ENCODE results near the gene SUMO3.

Gene SUMO3

DNA sequence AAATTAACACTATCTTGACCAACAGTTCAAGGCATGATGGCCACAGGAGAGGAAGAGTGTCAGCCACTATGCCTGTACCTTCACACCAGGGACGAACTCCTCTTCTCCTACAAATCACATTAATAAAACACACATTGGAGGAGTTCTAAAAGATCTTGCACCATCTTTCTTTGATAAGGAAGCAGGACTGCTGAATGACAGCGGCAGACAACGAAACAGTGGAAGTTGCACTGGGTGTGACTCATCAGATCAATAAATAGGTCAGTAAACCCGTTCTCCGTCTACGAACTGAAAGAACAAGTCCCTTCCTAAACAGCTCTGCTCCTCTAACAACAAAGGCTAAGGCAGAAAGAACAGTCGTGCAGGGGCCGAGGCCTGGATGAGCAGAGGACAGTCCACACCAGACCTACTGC is 39.4 kb downstream of the SUMO3 start:
- DNase-seq (ENCODE audit: low spot score) = no peak

DNA sequence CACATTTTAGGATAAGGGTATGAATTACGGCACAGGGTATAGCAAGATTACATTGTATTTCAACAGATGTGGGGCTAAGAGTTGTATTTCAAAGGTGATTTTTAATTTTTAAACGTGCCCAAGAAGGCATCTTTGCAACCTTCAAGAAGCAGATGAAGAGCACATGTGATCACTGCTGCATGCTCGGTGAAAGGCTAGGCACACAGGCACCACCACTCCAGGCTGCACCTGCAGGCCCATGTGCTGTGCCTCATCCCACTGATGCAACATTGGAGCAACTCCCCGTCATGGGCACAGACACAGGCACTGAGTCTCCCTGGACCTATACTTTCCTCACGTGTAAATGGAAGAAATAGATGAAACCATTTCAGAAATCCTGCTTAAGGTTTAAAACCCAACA is 39.8 kb downstream of the SUMO3 start:
- no peak for DNase-seq (ENCODE audit: low spot score)

DNA sequence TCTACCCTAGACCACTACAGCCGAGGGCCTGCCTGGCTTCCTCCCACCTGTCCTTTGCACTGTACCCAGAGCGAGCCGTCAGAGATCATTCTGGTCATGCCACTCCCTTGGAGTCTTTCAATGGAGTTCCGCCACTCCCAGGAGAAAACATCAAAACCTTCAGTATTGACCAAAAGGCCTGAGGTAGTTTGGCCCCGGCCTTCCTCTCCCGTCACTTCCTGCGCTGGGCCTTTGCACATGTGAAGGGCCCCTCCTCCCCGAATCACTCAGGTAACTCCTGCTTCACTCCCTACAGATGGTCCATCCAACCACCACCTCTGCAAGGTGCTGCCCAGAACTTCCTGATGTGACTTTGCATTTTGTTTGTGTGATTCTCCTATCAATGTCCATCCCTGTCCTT is 42.9 kb downstream of the SUMO3 start:
- DNase-seq (ENCODE audit: low spot score) = no peak

DNA sequence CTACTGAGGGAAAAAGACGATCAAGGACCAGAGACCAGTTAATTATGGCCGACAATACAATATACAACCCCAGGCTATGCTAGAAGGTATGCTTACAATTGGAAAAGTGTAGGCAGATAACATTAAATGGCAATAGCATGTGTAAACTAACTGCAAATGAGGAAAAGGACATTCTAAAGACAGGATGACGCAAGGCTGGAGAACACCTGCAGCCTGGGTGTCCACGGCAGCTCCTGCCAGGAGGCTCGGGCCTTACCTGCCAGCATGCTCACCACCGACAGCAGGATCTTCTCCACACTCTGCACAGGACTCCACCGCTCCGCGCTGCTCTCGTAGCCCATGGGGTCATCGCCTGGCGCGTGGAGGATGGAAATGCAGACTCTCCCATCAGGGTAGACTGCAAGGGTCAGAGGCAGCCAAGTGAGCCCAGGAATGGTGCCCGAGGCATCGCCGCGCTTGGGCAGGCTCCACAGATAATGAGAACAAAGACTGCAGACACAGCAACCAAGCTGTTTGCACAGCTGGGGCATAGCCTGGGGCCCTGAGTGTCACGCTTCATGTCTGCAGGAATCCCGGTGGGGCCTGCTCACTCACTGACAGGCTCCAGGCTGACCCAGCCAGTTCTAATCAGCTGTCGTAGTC is 44.5 kb downstream of the SUMO3 start:
- DNase-seq (ENCODE audit: low spot score) = no peak

DNA sequence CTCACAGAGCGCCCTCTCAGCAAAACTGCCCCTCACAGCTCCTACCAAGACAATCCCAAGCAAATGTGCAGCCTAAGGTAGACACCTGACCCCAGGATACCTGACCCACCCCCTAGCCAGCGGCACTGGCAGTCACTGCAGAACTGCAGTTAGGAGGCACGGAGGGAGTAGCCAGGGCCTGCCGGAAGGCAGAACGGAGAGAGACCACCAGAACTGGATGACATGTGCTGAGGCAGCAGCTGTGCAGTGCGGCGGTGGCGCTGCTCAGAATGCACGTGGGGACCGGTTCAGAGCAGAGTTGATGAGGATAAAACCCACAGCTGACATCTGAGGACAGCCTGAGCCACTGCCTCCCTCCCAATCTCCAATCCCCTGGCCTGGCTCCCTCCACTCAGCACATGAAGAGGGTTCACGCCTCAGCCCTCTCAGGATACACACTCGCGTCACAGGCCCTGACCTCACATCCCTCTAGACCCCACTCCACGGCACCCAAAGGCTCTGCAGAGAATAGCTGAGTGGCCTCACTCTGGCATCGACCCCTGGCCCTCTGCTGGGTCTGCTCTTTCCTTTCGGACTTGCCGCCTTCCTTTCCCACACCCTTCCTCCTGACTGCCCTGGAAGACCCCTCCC is 45.9 kb downstream of the SUMO3 start:
- DNase-seq (ENCODE audit: low spot score) = no peak

DNA sequence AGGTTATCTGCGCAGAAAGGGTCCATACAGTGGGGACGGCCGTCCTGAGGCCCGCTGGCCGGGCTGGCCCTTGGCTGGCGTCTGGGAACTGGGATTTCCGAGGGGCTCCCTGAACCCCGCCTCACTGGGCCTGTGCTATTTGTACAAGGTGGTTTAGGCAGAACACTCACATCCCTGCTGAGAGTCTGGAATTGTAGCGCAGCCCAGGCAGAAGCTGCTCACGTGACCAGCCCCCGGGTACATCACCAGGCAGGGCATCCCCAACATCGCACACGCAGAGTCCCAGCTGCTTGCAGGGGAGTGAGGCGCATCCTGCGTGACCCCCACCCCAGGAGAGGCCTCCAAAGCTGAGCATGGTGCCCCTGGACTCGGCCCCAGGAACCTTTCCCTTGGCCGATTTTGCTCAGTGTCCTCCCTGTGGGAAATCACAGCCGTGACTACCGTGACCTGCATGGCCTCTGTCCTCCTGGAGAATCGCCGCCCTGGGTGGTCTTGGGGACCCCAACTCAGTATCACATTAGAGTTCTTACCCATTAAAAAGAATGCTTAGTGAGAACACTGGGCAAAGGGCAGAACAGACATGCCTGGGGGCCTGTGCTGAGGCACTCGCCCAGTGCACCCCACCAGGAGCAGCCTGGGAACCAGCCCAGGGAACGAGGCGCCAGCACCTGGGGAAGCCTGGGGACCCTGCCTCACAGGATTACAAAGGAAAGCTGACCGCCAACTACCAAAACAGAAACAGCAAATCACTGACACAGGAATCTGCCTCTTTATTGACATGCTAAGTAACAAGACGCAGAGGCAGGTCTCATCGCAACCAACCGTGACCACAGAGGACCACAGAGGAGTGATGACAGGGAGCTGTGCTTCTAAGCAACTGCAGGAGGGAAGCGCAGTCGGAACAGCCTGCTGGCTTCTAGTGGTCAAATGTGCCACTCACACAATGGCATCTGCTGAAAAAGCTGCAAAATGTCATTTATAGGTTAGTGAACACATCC is 49.7 kb downstream of the SUMO3 start:
- DNase-seq (ENCODE audit: low spot score) = no peak

DNA sequence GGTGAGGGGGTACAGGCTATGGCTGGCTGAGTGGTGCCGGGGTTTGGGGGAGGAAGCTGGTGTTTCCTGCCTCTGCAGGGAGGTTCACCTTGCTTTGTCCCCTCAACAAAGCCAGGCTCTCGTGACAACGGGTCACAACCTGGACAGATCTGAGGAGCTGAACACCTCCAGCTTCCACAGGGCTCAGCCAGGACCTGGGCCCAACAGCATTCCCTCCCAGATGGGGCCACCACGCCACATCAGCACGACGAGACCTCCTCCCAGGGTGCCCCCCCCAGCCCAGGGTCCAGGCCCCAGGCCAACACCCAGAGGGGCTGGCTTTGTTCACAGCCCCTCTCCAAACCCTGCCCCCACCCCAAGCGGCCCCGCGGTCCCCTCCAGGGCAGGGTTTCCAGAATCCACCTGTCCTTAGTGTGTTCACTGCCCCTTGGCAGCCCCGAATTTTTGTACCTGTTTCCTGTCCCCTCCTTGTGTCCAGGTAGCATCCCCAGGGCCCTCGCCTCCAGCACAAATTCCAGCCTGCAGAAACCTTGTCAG is 51.0 kb downstream of the SUMO3 start:
- no peak for DNase-seq (ENCODE audit: low spot score)

DNA sequence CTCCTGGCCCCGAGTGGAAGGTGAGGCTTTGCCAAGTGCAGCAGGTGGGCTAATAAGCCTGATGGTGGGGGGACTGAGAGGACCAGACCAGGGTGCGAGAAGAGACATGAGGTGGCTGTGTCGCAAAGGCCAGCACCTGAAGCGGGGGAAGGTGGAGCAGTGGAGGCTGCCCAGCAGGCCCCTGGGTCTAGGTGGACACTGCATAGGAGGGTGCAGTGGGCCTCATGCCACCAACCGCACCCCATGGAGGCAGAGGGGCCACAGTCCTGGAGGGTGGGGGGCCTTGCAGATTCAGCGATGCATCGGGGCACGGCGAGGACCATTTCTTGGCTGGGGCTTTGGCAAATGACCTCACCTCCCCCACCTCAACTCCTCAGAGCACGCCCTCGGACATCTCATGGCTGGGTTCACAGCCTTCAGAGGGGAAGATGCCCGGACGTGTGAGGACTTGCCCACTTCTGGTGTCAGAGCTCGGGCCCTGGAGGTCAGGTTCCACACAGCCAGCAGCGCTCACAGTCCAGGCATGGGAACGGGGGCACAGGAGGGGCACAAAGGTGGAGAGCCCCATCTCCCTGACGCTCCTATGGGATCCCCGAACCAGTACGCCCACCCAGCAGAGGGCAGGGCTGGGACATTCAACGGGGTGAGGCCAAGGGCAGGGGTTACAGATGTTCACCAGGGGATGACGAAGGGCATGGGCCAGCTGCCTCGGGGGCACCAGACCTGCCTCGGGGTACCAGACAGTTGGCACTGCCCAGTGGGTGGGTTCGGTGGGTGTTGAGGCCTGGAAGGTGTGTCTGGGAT is 51.6 kb downstream of the SUMO3 start:
- no peak for DNase-seq (ENCODE audit: low spot score)

DNA sequence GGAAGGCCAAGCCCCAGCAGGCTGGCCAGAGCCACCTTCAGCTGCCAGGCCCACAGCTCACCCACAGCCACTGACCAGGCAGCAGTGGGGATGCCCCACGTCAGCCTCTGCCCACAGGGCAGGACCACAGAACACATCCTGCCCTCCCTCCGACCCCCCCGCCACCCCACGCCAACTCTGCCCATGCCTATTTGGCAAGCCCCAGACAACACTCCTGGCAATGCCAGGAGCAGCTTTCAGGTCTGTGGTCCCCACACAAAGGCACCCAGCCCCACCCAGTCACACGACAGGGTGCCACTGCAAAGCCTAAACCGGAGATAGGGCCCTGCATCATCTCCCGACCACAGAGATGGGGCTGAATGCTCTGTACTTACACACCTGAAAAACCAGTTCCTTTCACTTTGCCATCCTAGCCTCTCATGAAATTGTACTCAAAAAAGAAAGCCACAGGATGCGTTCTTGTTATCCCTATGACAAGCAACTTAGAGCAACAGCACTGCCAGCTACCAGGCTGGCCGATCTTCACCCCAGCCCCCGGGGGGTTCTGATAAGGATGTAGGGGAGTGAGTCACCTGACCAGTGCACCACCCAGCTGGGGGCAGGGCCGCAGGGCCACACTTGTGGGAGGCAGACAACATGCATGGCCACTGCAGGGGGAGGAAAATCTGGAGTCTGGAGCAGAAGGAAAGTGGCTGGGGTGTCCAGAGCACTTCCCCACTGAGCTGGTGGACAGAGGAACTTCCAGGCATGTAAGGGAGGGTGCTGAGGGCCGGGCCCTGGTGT is 52.4 kb downstream of the SUMO3 start:
- DNase-seq (ENCODE audit: low spot score) = no peak

DNA sequence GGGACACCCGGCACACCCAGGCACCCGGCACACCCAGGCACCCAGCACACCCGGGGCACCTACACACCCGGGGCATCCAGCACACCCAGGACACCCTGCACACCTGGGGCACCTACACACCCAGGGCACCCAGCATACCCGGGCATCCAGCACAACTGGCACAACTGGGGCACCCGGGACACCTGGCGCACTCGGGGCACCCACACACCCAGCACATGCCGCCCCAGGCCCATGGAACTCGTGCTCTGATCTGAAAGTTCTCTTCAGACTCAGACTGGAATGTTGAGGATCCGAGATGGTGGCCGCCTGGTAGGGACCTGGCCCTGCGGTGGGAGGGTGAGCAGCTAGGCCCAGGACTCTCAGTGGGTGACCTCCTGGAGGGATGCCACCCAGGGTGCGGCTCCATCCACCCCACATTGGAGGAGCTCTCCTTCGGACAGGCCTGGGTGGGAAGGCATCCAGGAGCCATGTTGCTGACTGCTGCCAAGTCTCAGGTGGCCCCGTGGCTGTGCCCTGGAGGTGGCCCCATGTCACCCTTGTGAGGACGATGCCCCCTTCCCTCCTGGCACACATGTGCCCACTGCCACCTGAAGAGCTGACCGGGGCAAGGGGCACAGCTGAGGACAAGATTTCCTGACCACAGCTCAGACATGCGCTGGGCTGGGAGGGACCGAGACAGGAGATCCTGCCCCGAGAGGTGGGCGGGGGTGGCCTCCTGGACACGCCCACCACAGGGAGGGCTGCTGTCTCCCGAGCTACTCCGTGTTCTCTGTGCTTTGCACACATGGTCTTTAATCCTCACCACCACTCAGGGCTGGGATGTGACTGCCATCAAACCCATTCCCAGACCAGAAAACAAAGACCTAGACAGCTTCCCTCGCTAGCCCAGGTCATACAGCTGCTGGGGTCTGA is 53.3 kb downstream of the SUMO3 start:
- DNase-seq (ENCODE audit: low spot score) = no peak

DNA sequence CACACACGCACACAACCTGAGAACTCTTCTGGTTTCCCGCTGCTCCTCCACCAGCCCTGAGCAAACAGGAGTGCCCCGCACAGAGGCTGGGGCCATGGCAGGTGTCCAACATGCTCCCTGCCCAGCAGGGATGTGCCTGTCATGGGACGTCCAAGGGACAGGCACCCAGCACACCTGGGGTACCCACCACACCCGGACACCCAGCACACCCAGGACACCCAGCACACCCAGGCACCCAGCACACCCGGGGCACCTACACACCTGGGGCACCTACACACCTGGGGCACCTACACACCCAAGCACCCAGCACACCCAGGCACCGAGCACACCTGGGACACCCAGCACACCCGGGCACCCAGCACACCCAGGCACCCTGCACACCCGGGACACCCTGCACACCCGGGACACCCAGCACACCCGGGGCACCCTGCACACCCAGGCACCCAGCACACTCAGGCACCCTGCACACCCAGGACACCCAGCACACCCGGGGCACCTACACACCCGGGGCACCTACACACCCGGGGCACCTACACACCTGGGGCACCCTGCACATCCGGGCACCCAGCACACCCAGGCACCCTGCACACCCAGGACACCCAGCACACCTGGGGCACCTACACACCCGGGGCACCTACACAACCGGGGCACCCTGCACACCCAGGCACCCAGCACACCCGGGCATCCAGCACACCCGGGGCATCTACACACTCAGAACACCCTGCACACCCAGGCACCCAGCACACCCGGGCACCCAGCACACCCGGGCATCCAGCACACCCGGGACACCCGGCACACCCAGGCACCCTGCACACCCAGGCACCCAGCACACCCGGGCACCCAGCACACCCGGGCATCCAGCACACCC is 54.2 kb downstream of the SUMO3 start:
- DNase-seq (ENCODE audit: low spot score) = no peak

DNA sequence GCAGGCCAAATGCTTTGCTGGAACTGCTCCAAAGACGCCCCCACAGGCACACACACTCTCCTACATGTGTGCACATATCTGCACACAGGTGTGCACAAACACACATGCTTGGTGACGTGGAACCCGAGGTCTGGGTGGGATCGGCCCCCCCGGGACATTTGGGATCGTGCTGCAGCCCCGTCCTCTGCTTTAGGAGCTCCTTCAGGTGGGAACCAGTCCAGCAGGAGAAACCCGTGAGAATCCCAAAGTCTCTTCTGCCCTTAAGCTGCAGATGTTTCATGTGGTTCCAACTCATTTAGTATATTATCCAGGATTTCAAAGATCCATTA is 54.8 kb downstream of the SUMO3 start:
- no peak for DNase-seq (ENCODE audit: low spot score)

DNA sequence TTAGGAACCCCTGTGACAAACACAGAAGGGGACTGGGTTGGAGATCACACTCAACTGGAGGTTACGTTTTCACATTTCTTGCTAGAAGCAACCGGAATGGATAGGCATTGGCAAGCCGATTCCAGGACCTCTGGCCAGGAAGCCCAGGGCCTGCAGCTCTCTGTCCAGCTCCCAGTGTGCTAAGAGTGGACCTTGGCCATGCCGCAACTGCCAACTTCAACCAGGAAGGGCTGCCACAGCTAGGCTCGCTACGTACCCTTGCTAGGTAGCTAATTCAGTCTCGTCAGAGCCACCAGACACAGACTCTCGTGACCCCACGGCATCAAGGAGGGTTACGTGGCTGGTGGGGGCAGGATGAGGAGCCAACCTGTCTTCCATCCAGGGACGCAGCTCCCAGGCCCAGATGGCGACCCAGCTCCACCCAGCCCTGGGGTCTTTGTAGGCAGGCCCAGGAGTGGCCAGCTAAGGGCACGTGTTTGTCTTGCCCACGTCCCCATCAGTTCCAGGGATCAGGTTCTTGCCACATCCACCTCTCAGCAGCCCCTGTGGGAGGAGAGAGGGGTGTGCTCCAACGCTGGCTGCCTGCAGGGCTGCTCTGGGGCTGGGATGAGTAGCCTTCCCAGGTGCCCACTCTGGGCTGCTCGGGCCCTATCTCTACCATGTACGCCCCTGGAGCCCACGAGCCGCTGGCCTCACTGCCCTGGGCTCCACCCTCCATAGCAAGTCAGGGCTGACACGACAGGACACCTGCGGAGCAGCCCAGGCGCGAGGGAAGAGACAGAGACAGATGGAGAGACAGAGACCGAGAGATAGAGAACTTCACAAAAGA is 55.4 kb downstream of the SUMO3 start:
- DNase-seq (ENCODE audit: low spot score) = no peak

DNA sequence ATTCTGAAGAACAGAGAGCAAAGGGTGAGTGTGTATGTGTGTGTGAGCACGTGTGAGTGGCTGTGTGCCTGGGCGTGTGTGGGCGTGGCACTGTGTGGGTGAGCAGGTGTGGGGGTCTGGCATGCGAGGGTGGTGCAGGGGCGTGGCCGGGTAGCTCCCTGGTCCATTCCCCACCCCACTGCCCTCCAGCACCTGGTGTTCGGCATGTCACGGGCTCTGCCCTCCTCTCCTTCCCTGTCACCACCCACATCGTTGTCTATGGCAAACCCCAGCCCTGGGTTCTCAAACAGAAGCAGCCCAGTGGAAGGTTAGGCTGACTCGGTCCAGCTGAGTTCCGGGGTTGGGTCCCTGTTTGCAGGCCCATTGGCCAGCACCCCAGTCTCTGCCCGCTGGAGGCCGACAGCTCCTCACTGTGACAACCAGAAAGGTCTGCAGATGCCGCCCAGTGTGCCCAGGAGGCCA is 56.1 kb downstream of the SUMO3 start:
- no peak for DNase-seq (ENCODE audit: low spot score)

DNA sequence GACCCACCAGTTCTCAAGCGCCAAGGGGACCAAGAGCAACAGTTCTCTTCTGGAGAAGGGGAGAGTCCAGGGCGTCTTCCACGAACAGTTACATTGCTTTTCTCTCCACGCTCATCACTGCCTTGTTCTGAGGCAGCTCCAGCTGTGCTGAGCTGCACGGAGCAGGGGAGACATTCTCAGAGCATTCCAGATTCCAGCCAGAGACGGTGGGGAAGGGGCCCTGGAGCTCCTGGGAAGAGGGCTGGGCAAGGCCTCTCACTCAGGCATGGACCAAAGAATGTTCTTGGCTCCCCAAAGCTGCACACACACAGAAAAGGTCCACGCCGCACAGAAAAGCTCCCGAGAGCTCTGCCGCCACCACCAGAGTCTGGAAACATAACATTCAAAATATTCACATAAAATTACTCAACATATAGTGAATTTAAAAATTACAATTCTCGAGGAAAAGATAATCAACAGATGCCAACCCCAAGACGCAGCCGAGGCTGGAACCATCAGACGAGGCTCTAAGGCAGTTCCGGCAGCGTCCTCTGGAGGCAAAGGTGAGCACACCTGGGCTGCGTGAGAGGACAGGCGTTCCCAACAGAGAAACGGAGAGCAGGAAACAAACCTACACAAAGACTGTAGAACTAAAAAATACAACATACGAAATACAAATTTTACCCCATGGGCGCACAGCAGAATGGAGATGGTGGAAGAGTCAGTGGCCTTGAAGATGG is 56.7 kb downstream of the SUMO3 start:
- peak; percentile 63 for DNase-seq (ENCODE audit: low spot score)

DNA sequence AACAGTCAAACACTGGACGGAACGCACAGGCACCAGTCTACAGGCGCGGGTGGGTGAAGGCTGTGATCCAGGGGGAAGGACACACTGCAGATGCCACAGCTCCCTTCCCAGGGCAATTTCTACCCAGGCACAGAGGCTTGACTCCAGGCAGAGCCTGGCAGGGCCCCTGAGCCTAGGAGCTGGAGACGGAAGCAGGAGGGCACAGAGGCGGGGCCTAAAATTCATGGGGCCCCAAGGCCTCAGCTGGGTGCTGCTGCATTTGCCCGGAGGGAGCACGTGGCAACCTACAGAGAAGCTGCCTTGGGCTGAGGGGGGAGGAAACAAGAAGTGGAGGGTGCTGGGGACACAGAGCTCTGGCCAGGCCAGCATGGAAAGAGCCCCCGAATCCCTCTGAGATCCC is 57.5 kb downstream of the SUMO3 start:
- DNase-seq (ENCODE audit: low spot score) = no peak

DNA sequence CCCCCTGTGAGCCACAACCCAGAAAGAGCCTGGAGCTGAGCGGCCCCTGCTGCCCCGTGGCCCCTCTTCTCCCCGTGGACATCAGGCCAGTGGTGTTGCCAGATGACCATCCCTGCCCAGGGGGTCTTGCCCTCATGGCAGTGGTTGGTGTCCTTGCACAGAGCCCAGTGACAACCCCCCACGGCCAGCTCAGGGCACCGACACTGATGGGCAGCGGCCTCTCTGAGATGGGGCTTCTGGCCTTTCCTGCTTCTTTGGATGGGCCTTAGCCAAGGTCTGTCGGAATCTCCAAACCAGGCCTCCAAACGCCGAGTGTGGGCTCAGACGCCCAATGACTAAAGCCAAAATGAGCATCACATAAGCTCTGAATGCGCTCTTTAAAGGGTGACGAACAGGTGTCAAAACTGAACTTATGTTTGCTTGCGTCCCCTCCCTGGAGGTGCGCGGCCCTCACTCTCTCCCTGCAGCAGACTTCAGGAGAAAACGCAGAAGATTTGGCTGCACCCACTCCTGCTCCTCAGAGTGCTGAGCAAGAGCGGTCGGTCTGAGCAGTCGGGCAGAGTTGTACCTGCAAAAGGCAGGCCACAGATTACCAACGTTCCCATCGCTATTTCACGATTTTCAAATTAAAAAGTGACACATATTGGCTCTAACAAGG is 58.1 kb downstream of the SUMO3 start:
- DNase-seq (ENCODE audit: low spot score) = no peak
